ENCODE data around the gene SEMA6A.

GRCh38 chr5:116421080-116421629, 153.5 kb downstream of the SEMA6A start:
- TF ChIP-seq CTCF (IDR thresholded peaks at IDR 0.05; ENCODE audit: low read depth, low read length, missing input control) (no peak), YY1 (IDR thresholded peaks at IDR 0.05) (no peak), JUND (IDR thresholded peaks at IDR 0.05) (no peak), SP1 (IDR thresholded peaks at IDR 0.05) (no peak), TAF1 (conservative IDR thresholded peaks at IDR 0.05) (no peak), RAD21 (IDR thresholded peaks at IDR 0.05) (no peak), ATF3 (IDR thresholded peaks at IDR 0.05) (no peak)

Data from liver (tissue), 3 donors.